HepG2 (cell line): Measurements from ENCODE around the gene GTF2H4. TPM values are rescaled to one million over a fixed set of nuclear protein-coding genes. Genes with fewer than 3 reads are reported as not detected.

Source experiments
- CAMTA2 ChIP-seq: sonication (generic); formaldehyde crosslinking; IDR thresholded peaks from 2 replicates; pipeline ENCODE4 v1.4.0; 2020; ENCODE audit warnings: mild to moderate bottlenecking, missing genetic modification reagents, borderline replicate concordance
- CBX5 ChIP-seq: sonication (generic); formaldehyde crosslinking; IDR thresholded peaks from 2 replicates; pipeline ENCODE4 v1.4.0; 2020; ENCODE audit warnings: missing genetic modification reagents, borderline replicate concordance
- ETV6 ChIP-seq: sonication (generic); formaldehyde crosslinking; conservative IDR thresholded peaks from 2 replicates; pipeline ENCODE4 v1.4.0; 2020; ENCODE audit warnings: missing genetic modification reagents
- HNF1A ChIP-seq, 2 experiments: sonication (generic) in 1 of 2; formaldehyde crosslinking in 1 of 2; IDR thresholded peaks; 2 replicates each; pipeline versions ENCODE4 v1.4.0 to v1.6.1; 2016 to 2020; ENCODE audit warnings: borderline replicate concordance in 1 of 2, low read depth in 1 of 2, mild to moderate bottlenecking in 1 of 2, missing genetic modification reagents in 1 of 2
- JARID2 ChIP-seq: sonication (generic); formaldehyde crosslinking; IDR thresholded peaks from 2 replicates; pipeline ENCODE4 v1.8.1; 2023; ENCODE audit warnings: missing genetic modification reagents, inconsistent platforms; ENCODE audit not compliant: insufficient replicate concordance
- KLF12 ChIP-seq: sonication (generic); formaldehyde crosslinking; IDR thresholded peaks from 2 replicates; pipeline ENCODE4 v1.4.0; 2020; ENCODE audit warnings: missing genetic modification reagents, borderline replicate concordance
- KLF9 ChIP-seq: IDR thresholded peaks from 2 replicates; pipeline ENCODE4 v1.6.1; 2016; ENCODE audit warnings: low read depth
- NFYC ChIP-seq: IDR thresholded peaks from 2 replicates; pipeline ENCODE4 v1.6.1; 2016; ENCODE audit warnings: missing genetic modification reagents, missing compliant biosample characterization
- NKX3-1 ChIP-seq: sonication (generic); formaldehyde crosslinking; IDR thresholded peaks from 2 replicates; pipeline ENCODE4 v1.5.0; 2020; ENCODE audit warnings: missing genetic modification reagents
- NR2F1 ChIP-seq, 2 experiments: fragments of 450-650 bp in 1 of 2; formaldehyde crosslinking in 1 of 2; IDR thresholded peaks; 2 replicates each; pipeline versions ENCODE4 v1.5.0 to v1.6.1; 2016 to 2020; ENCODE audit warnings: mild to moderate bottlenecking in 1 of 2, missing compliant biosample characterization in 1 of 2, missing genetic modification reagents in 1 of 2, moderate library complexity in 1 of 2
- SRSF4 ChIP-seq: fragments of 200-400 bp; formaldehyde crosslinking; IDR thresholded peaks from one replicate; pipeline ENCODE4 v1.6.1; 2018; ENCODE audit warnings: mild to moderate bottlenecking, low read depth, low read length, moderate library complexity; ENCODE audit not compliant: poor library complexity, severe bottlenecking
- ZBTB46 ChIP-seq: sonication (generic); formaldehyde crosslinking; IDR thresholded peaks from 2 replicates; pipeline ENCODE4 v1.4.0; 2020; ENCODE audit warnings: mild to moderate bottlenecking, missing genetic modification reagents, borderline replicate concordance
- ZEB1 ChIP-seq: IDR thresholded peaks from 2 replicates; pipeline ENCODE4 v1.6.1; 2012; ENCODE audit warnings: mild to moderate bottlenecking, low read depth, inconsistent platforms; ENCODE audit not compliant: insufficient replicate concordance
- ZNF142 ChIP-seq: sonication (generic); formaldehyde crosslinking; IDR thresholded peaks from 2 replicates; pipeline ENCODE4 v1.4.0; 2020; ENCODE audit warnings: missing genetic modification reagents
- polyA plus RNA-seq, 8 experiments: library from polyadenylated mRNA; depleted of rRNA in 3 of 8; stranded (reverse) in 7 of 8; unstranded in 1 of 8; fragments of >200 nt; fragmentation: Illumina TruSeq in 4 of 8; extraction: Trizol in 4 of 8; gene quantifications; 2 replicates each; pipeline versions ENCODE4 v1.2.1 to v1.2.3, GENCODE V29; 2011 to 2016; ENCODE audit warnings: low read depth in 4 of 8, missing spikeins in 1 of 8, mixed read lengths in 1 of 8; ENCODE audit not compliant: insufficient read depth in 1 of 8
- total RNA-seq, 5 experiments: library from RNA; depleted of rRNA; stranded (reverse); fragments of >200 nt; fragmentation: Illumina TruSeq; extraction: Trizol; gene quantifications; 2 replicates each; pipeline ENCODE4 v1.2.3, GENCODE V29; 2016; ENCODE audit warnings: low read depth in 1 of 5

Gene GTF2H4
- total and polyA plus RNA-seq, 2 of the 13 experiments (the other 11 are each of a cell fraction or from before 2014, with no cell fraction given): 15.9 to 49.3 TPM

GRCh38 chr6:30877419-30878262 lies 30.4 kb upstream of the GTF2H4 start (continued):
- no peak for TF ChIP-seq ZNF142 (CRISPR knock-in tag)
- peak; percentile 68; the same call in 1 of the 2 replicates for TF ChIP-seq CBX5 (CRISPR knock-in tag)
- no peak for TF ChIP-seq NKX3-1
- TF ChIP-seq ETV6 (CRISPR knock-in tag): peak; percentile 43; the same call in 1 of the 2 replicates
- no peak for TF ChIP-seq HNF1A (IDR thresholded peaks at IDR 0.05; ENCODE audit: low read depth)
- peak; percentile 22; the same call in 1 of the 2 replicates for TF ChIP-seq HNF1A (CRISPR knock-in tag; IDR thresholded peaks at IDR 0.05; ENCODE audit: borderline replicate concordance)
- 0 out of 2 replicates have a peak, but pooled peaks have one; percentile 20 for TF ChIP-seq KLF12 (CRISPR knock-in tag)
- 0 out of 2 replicates have a peak, but pooled peaks have one; percentile 23 for TF ChIP-seq CAMTA2 (CRISPR knock-in tag)
- 0 out of 2 replicates have a peak, but pooled peaks have one; percentile 12 for TF ChIP-seq KLF9 (CRISPR knock-in tag)
- no peak for TF ChIP-seq ZEB1
- TF ChIP-seq ZBTB46 (CRISPR knock-in tag): no peak
- no peak for TF ChIP-seq SRSF4
- no peak for TF ChIP-seq NFYC
- no peak for TF ChIP-seq NR2F1 (CRISPR knock-in tag; IDR thresholded peaks at IDR 0.05)
- peak; percentile 34 for TF ChIP-seq JARID2 (CRISPR knock-in tag)
